GM04504 (cell line): ENCODE measurements around the gene WSCD2.
"Not testable (repeated sequence)": the region's sequence is repeated elsewhere in the genome, so short reads cannot be mapped to it uniquely, and the experiment has no call there.

Source experiments
- DNase-seq: peaks from one replicate; pipeline ENCODE4 v3.0.0-alpha.2; 2012; ENCODE audit warnings: low read depth

Gene WSCD2

DNA sequence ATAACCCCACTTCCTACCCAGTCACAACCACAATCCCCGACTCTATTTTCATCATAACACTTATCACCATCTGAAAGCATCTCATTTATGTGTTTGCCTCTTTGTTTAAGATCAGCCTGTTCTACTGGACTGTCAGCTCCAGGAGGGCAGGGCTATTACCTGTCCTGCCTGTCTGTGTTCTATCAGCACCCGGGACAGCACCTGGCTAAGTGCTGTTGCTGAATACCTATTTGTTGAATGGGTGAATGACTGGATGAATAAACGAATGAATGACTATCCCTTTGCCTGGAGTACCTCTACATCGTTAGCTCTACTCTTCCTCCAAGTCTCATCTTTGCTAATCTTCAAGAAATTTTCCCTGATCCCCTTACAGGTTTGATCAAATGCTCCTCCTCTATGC, 69.0 kb downstream of the WSCD2 start:
- no peak for DNase-seq

DNA sequence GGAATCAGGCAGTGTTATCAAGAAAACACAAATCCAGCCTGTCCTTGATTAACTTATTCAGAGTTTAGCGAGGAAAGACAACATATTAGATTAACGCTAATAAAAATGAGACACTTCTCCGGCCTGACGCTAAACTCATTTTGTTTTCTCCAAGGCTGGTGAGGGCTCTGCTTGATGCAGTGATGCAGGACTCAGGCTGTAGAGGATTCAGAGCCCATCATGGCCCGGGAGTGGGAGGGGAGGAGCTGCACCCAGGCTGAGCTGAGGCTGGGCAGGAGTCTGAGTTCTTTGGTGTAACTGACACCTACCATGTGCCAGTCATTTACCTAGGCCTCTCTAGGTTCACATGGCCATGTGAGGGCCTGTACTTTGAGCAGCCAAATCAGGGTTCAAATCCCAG, 70.0 kb downstream of the WSCD2 start:
- DNase-seq, result no peak

DNA sequence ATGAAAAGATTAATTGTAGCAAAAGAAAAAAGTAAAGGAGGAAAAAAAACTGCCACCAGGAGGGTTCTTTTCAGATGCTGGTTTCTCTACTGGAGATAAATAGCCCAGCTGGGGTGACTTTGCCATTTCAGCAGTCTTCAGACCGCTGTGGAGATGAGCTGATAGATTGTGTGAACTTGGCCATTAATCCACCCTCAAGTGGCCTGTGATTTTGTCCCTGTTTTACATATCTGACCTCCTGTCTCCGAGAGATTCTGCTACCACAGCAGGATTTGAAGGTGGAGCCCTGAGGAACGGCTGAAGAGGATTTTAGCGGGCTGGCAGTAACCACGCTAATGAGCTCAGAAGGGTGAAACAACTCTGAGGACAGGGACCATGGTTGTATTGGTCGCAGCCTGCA, 72.7 kb downstream of the WSCD2 start:
- DNase-seq, result no peak

DNA sequence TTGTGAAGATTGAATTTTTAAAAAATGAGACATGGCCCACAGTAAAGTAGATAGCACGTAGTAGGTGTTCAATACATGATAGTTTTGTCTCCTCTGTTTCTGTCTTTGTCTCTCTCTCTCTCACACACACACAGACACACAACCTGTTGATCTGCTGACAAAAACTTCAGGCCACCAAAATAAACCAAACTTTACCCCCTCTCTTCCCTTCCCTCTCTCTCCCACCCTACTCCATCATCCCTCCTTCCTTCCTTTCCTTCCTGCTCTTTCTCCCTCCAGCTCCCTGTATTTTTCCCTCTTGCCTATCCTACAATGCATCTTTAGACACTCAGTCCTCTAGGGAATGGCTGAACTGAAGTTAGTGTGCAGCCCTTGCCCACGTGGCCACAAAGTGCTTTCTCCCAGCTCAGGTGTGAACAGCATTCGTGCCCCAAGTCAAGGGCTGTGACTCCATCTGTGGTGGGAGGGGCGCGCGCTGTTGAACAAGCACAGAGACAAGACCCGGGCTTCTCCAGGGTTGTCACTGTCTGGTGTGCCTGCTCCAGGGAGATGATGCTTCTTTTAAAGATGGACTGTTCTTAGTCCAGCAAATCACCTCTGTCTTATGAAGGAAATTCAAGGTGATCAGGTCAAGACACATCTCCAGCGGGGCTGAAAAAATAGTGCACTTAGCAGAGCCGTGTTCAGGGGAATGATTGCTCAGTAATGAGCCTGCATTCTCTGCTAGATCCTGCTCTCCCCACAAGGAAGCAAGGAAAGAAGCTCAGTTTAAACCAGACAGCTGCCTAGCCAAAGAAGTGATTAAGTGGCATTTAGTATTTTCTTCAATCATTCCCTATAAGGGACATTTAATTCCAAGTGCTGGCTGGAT, 75.3 kb downstream of the WSCD2 start:
- no peak for DNase-seq

DNA sequence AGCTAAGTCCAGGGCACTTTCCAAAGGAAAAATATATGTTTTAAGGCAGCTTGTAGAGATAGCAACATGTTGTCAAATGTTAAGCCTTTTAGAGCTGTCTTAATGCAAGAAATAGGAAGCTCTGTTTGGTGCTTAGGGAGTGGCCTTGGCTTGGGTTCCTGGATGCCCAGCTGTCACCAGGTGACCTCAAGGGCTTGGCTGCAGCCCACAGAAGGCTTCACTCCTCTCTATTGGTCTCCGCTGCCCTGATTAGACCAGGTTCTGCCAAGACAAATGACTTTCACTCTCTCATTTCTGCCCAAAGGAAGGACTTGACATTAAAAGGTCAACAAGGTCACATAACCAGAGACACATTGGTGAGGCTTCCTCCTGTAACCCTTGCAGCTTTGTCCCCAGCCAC, 76.8 kb downstream of the WSCD2 start:
- no peak for DNase-seq

- DNase-seq, result no peak
These were observed 79.0 kb downstream of the WSCD2 start for GRCh38 chr12:108207791-108208730.

DNA sequence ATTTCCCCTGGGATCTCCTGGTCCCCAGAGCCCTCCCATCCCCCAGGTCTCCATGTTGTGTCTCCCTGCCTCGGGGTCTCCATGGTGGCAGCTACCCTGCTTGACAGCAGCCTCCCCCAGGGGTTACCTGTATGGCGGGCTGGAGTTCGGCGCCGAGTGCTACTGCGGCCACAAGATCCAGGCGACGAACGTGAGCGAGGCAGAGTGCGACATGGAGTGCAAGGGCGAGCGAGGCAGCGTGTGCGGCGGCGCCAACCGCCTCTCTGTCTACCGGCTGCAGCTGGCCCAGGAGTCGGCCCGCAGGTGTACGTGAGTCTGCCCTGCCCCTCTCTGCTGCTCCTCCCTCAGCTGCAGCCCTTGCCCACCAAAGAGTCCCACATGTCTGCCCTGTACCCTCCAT, 80.9 kb downstream of the WSCD2 start:
- no peak for DNase-seq

- no peak for DNase-seq
These were observed 82.1 kb downstream of the WSCD2 start for GRCh38 chr12:108211157-108211556.

DNA sequence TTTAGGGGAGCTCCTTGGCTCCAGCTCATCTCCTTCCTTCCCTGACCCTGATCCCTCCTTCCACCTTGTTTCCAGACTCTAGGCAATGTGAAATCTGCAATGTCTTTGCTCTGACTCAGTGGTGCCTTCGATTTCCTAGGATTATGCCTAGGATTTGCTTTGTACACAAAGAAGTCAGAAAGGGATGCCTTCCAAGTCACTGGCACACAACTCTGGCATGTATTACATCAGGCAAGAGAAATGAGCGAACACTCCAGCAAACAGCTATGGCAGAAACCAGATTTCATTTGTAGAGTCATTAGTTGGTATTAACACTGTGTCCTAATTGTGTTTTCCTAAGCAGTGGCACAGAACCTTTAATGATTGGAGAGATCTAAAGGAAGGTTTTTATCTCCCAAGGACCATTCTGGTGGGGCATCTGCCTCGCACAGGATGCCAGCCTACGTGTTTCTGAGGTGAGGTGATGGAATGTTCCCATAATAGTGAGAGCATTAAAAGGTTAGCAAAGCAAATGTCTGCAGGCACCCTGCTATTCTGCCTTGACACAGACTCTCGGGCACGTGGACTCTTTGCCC, 84.9 kb downstream of the WSCD2 start:
- DNase-seq, result no peak

GRCh38 chr12:108214486-108214885, 85.4 kb downstream of the WSCD2 start:
- no peak for DNase-seq

- DNase-seq, result no peak
These were observed 86.4 kb downstream of the WSCD2 start for GRCh38 chr12:108215458-108215857.

GRCh38 chr12:108218921-108219320, 89.8 kb downstream of the WSCD2 start:
- no peak for DNase-seq

- not testable (repeated sequence) for DNase-seq
These were observed 96.0 kb downstream of the WSCD2 start for GRCh38 chr12:108225101-108225500.

DNA sequence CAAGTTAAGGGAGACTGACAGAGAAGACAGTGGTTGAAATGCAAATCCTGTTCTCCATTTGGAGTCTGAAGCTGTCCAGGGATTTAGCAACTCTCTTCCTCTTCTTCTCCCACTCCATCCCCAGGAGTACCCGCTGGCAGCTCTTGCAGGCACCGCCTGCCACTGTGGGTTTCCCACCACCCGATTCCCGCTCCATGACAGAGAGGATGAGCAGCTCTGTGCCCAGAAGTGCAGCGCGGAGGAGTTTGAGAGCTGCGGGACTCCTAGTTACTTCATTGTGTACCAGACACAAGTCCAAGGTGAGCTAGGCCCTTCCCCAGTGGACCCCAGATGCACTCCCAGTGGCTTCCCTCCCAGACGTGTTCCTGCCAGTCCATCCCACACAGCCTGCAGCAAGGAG, 97.8 kb downstream of the WSCD2 start:
- no peak for DNase-seq

GRCh38 chr12:108228746-108229145, 99.7 kb downstream of the WSCD2 start:
- DNase-seq, result no peak

- no peak for DNase-seq
These were observed 102.2 kb downstream of the WSCD2 start for GRCh38 chr12:108231109-108231905.

- no peak for DNase-seq
These were observed 102.9 kb downstream of the WSCD2 start for GRCh38 chr12:108231909-108232434.

GRCh38 chr12:108232565-108232964, 103.5 kb downstream of the WSCD2 start:
- no peak for DNase-seq

- DNase-seq, result no peak
These were observed 105.1 kb downstream of the WSCD2 start for GRCh38 chr12:108234158-108234557.

DNA sequence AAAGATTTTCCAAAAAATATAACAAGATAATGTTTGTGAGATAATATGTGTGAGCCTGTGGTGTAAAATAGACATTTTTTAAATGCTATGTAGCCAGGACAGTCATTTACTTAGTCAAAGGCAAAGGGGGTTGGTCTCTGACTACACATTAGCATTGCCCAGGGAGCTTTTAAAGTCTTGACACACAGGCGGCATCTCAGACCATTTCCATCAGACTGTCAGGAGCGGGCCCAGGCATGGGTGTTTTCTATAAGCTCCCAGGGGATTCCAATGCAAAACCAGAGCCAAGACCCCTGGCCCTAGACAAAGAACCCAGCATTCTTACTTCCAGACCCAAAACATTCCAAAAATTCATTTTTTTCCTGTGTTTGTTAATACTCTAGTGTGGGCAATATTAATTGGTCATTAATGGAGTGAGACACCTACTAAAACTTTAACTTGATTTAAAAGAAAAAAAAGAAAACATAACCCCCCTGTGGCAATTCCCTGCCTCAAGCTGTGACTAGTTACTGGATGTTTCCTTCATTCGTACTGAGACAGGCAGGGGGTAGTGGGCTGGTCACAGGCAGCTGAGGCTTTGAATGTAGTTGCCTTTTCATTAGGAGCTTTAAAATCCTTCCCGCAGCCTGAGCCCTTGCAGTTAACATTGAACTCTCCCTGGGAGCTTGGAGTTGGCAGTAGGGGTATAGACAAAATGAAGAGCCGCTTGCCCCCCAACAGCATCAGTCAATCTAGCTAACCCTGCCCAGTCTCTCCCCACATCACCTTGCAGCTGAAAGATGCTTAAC, 106.3 kb downstream of the WSCD2 start:
- DNase-seq, result no peak

DNA sequence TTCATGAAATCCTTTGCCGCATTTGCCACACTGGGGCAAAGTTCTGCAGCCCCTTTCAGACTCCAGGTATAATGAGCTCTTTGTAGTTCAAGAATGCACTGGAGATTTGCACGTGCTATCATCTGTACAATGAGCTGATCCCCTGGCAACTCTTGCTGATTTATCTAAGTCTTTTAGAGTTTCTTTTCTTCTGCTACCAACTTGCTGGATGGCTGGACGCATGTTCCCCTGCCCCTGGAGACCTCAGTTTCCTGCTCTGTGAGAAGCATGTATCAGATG, 106.8 kb downstream of the WSCD2 start:
- DNase-seq, result no peak
